NCI-H2196 (cell line): Measurements from ENCODE around the gene STAB2.
"Not testable (repeated sequence)": the region's sequence is repeated elsewhere in the genome, so short reads cannot be mapped to it uniquely, and the experiment has no call there.

Experiments used
- DNase-seq: peaks from one replicate; lab custom pipeline; 2025; ENCODE audit not compliant: unreplicated experiment; lab: John Stamatoyannopoulos, UW

Gene STAB2

DNA sequence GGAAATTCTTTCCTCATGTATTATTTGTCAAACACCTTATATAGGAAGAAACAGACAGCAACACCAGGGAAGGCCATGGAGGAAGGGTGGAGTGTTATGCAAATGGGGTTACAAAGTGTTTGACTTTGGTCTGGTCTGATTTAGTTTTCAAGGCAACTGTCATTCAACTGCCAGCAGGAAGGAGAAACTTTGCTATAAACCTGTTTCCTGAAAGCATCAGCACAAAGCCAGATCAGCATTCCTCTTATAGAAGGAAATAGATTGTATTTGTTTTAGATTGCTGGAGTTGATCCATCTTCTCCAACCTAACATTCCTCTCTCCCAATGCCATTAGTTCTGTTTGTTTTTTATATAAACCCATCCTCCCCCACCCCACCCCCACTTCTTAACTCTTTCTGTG lies 65.7 kb downstream of the STAB2 start:
- DNase-seq, result no peak

DNA sequence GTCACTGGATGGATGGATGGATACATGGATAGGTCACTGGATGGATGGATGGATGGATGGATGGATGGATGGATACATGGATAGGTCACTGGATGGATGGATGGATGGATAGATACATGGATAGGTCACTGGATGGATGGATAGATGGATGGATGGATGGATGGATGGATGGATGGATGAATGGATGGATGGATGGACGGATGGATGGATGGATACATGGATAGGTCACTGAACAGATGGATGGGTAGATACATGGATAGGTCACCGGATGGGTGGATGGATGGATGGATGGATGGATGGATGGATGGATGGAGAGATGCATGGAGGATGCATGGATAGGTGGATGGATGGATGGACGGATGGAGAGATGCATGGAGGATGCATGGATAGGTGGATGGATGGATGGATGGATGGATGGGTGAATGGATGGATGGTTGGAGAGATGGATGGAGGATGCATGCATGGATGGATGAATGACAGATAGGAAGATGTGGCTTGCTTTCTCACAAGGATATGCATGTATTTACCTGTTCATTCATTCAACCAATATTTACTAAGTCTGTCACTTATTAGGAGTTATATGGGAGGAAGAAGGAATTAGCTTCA lies 66.6 kb downstream of the STAB2 start:
- not testable (repeated sequence) for DNase-seq

DNA sequence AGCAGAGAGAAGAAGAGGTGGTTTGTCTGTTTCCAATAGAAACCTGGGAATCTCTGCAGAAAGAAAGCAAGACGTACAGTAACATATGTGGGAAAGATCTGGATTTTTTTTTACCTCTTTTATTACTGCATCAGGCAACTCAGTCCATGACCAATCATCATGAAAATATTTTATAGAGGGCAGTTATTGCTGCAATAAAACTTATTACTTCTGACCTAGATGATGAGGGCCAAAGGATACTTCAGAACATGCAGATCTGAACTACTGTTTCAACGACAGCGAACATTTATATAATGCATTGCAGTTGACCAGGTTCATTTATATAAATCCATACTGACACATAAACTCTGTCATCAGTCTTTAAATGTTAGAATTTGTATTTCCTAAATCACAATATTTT lies 67.7 kb downstream of the STAB2 start:
- DNase-seq, result no peak

DNA sequence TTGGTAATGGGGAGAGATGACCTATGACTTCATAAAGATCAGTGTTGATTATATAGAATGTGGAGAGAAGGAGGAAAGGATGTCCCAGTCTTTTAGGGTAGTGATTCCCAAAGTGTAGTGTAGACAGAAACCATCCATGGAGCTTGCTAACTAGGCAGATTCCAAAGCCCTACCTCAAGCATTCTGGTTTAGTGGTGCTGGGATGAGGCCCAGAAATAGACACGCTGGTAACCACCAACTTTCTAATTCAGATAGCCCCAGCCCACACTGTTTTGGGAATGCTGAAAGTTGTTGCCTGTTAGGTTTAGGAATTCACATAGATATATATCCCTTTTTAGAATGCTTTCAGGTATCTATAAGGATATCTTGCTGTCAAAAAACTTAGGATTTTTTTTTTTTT lies 69.2 kb downstream of the STAB2 start:
- no peak for DNase-seq

DNA sequence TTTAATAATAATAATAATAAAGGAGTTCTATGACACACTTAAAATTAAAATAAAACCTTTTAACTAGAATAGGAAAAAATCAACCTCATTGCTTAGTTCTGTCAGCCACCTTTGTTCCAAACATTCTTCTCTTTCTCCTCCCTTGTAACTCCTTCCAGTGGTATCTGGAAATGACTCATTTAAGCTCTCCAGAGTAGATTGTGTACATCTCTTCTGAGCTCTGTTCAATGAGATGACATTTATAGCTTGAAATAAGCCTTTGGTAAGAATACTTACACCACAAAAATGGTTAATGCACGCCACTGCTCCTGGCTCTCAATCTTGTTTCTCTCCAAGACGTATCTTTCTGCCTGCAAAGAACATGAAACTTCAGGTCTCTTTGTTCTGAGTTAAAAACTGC lies 70.3 kb downstream of the STAB2 start:
- DNase-seq, result no peak

DNA sequence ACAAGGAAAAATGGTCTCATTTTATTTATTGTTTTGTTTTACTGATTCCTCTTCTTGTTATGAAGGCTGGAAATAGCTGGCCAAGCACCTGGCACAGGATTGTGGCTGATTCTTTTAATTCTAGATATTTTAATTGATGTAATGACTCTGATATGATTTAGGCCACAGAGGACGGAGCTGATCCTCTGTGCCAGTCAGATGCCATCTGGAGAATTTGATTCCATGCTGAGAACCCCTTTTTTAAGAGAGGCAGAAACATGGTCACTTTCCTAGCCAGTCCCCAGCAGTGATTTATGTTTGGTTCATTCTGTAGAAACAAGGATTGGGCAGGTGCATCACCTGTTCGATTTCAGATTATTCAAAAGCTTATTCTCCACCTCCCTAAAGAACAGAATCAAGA lies 77.6 kb downstream of the STAB2 start:
- no peak for DNase-seq

DNA sequence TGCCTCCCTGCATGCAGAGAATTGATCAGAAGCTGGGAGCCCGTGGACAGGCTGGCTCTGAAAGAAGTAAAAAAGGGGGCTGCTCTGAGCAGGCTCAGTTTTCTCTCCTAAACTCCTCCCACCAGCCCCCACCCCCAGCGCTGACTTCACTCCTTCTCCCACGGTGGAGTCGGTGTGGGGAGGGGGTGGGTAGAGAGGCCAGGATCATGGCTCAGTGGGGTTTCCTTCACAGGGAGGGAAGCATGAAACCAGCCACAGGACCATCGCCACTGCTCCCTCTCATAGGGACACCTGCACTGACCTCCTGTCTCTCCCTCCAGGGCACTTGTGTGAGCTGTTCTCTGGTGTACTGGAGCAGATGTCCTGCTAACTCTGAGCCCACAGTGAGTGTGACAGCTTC lies 78.9 kb downstream of the STAB2 start:
- DNase-seq, result no peak

DNA sequence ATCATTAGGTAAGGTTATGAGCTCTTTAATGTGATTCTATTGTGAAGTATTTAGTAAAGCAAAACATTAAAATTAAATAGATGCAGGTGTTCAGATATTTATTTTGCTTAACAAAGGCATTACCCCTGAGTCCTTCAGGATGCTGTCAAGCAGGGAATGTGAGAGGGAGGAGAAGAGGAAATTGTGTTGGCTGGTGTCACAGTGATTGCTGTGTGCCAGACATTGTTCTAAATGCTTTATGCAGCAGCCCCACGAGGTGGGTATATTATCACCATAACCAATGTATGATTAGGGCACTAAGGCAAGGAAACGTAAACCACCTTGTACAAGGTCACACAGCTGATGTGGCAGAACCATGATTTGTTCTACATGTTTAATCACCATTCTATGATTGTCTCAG lies 80.1 kb downstream of the STAB2 start:
- peak; percentile 14 for DNase-seq

DNA sequence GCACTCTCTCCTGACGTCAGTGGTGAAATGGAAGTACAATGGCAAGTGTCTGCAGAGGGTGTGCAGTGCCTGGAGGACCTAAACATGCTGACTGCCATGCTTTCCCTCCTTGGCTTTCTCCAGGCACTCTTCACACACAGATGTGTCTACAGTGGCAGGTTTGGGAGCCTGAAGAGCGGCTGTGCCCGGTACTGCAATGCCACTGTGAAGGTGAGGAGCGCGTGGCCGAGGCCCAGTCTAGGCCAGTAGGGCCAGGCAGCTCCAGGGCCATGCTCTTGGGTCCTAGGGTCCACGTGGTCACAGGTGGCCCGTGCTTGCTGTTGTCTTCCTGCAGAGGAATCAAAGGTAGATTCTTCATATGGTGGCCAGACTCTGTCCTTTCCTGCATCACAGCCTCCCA lies 81.4 kb downstream of the STAB2 start:
- no peak for DNase-seq

DNA sequence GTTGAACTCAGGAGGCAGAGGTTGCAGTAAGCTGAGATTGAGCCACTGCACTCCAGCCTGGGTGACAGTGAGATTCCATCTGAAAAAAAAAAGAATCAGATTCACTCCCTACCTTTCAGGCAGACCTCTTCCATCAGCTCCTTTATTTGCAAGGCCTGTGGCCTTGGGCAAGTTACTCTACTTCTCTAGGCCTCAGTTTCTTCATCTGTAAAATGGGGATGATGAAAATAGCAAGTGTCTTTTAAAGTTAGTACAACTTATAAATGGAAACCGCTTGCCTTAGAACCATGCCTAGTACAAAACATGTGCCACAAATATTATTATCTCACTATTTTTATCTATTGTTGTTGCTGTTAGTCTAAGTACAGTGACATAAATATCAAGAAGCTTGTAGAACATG lies 84.3 kb downstream of the STAB2 start:
- DNase-seq, result no peak

DNA sequence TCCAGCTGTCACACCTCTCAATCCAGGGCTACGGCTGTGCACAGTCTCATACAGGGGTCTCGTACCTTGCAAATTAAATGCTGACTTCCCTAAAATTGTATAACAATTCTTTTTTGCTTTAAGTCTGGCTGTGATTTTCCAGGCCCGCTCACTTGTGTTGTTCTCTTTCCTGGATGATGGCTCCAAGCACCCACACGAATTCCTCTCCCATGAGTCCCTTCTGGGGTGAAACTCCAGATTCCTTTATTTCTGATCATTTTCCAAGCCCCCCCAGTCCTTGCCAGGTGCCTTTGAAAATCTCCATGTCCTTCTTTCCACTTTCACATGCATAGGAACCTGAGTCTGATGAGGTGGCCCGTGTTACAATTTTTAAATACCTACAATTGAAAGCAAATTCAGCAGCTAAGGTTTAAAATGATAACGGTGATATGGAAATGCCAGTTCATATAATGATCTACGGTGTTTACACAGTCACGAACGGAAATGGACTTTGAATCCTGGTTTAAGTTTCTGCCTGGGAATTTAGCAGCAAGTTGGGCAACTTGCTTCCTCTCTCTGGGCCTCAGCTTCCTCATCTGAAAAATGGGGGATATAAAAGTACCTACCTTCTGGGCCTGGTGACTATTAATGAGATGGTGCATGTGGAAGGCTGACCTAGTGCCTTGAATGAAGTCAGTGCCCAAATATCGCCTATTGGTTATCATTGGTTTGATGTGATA lies 85.5 kb downstream of the STAB2 start:
- DNase-seq, result no peak

DNA sequence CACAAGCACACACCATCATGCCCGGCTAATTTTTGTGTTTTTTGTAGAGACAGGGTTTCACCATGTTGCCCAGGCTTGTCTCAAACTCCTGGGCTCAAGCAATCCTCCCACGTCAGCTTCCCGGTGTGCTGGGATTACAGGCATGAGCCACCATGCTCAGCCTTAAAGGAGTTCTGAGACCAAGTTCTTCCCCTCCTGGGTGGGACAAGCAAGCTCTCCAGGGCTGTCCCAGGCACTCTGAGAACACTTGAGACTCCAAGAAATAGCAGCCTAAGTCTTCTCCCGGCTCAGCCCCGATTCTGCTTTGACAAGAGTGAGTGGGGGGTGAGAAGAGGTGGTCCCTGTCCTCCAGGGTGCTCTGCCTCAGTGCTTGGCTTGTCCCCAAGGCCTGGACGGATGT lies 86.4 kb downstream of the STAB2 start:
- no peak for DNase-seq

DNA sequence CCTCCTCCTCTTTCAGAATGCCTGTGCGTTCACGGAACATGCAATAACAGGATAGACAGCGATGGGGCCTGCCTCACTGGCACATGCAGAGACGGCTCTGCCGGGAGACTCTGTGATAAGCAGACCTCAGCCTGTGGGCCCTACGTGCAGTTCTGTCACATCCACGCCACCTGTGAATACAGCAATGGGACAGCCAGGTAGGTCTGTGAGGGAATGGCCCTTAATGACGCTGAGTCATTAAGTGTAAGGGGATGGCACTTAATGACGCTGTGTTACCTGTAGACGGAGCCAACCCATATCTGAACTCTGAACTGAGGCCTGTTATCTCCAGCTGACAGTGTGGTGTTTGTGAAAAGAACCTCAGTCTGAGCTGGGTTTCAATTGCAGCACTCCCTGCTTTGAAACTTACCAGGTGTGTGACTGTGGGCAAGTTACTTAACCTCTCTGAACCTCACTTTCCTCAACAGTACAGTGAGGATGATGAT lies 86.9 kb downstream of the STAB2 start:
- DNase-seq, result no peak

DNA sequence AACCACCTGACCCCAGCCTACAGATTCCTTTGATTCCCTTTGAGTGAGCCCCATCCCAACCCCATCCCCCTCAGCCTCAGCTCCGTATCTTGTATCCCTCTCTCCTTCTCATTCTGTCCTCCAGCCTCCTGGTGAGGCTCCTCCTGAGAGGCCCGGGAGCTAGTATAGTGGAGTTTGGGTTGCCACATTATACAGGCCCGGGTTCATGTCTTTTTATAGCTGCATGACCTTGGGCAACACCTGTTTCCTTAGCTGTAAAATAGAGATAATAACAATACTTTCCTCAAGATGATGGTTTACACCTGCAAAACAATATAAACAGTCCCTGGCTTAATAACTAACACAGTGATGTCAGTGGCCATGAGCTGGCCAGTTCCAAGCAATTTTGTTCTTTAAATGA lies 89.8 kb downstream of the STAB2 start:
- no peak for DNase-seq

DNA sequence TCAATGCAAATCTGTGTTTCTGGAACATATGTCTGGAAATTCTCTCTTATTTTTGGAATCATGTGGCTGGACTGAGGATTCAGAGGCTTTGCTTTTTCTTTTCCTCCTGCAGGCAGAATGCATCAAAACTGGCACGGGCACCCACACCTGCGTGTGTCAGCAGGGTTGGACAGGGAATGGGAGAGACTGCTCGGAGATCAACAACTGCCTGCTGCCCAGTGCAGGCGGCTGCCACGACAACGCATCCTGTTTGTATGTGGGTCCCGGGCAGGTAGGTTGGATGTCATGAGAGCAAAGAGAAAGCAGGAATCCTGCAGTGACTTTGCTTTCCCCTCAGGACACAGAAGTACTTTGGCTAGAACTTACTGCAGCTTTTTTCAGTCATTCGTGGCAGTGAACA lies 90.3 kb downstream of the STAB2 start:
- peak; percentile 47 for DNase-seq

DNA sequence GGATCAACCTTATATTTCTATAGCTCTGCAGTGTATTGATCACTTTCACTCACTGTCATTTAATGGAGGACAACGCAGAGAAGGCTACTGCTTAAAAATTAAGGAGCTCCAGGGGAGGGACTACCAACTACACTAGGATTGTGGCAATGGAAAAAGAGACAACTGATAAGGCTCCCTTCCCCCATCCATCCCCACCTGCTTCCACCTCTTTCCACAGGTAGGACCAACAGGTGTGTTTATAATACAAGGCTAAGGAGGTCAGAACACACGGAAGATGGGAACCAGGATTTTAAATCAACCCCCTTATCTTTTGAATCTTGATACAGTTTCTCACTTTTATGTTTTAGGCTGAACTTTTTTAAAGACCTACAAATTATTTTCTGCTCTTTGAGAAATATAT lies 90.8 kb downstream of the STAB2 start:
- DNase-seq, result no peak

DNA sequence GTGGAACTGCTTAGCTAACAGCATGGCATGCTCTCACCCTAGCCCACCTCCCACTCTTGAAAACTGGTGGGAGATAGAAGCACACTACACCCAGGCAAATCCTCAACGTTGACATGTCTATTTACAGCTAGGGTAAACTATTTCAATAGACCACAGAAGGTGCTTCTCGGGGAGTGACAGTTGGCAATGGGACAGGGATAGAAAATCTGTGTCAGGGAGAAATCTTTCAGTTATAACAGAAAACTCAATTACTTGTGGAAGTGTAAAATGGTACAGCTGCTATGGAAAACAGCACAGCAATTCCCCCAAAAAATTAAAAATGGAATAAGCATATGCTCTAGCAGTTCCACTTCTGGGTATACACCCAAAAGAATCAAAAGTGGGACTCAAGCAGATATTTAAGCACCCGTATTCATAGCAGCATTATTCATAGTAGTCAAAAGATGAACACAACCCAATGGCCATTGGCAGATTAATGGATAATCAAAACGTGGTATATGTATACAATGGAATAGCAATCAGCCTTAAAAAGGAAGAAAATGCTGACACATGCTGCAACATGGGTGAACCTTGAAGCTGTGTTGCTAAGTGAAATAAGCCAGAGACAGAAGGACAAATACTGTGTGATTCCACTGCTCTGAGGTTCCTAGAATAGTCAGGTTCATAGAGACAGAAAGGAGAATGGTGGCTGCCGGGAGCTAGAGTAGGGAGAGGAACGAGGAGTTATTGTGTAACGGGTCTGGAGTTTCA lies 92.5 kb downstream of the STAB2 start:
- no peak for DNase-seq

DNA sequence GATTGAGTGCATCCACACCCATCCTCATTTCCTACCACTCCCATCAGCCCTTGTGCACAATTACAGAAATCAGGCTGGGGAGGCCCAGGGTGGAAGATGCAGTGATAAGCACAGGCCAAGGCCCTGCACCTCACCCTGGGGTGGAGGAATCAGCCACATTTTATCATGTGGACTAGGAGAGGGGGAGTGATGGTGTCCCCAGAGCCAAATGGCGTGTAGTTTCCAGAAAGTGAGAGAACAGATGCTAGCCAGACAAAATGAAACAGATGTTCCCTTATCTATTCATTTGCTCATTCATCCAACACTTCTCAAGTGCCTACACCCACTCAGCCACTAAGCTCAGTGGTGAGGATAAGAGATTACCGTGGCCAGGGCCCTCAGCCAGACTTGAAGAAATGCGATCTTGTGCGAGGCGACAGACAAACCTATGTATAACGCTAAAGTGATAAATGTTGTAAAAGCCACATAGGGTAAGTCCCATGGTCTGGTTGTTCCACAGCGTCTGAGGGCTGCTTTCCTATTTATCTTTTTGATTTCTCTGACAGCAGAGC lies 93.6 kb downstream of the STAB2 start:
- peak; percentile 52 for DNase-seq

DNA sequence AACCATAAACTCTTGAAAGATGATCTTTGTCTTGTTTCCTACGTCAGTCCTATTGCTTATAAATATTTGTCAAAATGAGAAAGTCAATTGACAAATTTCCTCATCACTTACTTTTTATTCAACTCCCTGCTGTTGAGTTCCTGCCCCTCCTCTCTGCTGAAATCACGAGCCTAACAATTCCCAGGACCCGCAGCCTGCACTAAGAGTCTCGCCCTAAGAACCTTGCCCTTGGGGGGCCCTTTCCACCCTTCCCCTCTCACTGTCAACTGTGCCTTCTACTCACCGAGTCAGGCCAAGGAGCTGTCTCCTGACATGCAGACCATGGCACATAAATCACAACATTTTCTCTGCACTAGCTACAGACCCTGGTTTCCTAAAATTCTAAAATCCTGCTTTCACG lies 99.0 kb downstream of the STAB2 start:
- DNase-seq, result no peak

DNA sequence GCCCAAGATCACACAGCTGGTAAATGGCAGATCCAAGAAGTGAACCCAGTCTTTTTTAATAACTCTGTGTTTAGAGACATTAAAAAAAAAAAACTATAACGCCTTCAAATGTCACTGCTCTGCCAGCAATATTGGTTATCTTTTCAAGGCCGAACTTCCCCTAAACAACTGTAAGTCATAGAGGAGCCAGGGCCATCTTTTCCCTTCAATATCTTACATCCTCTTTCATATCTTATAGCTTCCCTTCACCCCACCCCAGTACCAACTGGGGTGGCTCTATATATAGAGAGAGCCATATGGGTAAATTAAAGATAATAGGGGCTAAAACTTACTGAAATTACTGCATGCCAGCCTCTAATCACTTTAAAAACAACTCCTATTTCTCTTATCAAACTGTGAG lies 100.2 kb downstream of the STAB2 start:
- no peak for DNase-seq

DNA sequence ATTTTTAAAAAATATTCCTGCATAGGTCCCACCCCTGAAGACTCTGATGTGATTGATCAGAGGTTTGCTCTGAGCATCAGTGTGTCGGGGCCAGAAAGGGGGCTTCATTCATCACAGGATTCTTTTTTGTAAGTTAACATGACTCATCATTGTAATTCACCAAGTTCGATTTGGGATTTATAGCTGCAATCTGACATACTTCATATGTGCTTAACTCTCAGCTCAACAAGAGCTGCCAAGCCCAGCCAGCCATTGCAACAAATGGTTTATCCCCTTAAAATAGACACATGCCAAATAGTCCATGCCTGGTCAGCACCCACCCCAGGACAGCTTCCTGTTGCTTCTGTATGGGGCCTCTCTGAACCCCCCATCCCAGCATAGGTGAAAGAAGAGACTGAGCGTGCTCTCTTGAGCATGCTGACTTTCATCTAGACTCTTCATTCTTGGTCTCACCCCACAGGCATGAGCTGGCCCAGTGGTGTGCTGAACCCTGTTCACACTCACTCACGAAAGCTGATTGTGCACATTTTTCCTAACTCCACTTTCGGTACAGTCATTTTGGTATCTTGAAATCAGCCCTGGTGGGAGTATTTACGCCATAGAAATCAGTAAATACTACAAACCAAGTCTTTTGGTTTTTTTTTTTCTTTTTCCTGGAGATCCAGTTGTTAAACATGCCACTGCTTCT lies 101.4 kb downstream of the STAB2 start:
- no peak for DNase-seq
